Spleen (tissue), 11 donors: Measurements from ENCODE around the gene HSPB3. TPM values are rescaled to one million over a fixed set of nuclear protein-coding genes. Genes with fewer than 3 reads are reported as not detected.

Source experiments
- DNase-seq: peaks from one replicate; pipeline ENCODE4 v3.0.0-alpha.2; 2020
- H3K27ac ChIP-seq, 8 donors: fragments of 200-600 bp; sonication (generic) in 7 of 8; 1 replicate in 4 of 8; 2 replicates in 4 of 8; pipeline versions ENCODE4 v1.5.0 to v1.8.0; 2016 to 2021; ENCODE audit warnings: inconsistent platforms in 4 of 8, mild to moderate bottlenecking in 4 of 8, moderate library complexity in 1 of 8
- H3K27me3 ChIP-seq, 7 donors: fragments of 200-600 bp; sonication (generic) in 6 of 7; replicated peaks in 1 of 7; 1 replicate in 4 of 7; 2 replicates in 3 of 7; pipeline versions ENCODE4 v1.5.0 to v1.8.0; 2016 to 2021; ENCODE audit warnings: inconsistent platforms in 3 of 7, mild to moderate bottlenecking in 1 of 7
- H3K36me3 ChIP-seq, 6 donors: fragments of 200-600 bp; sonication (generic) in 5 of 6; 1 replicate in 4 of 6; 2 replicates in 2 of 6; pipeline versions ENCODE4 v1.5.0 to v1.8.0; 2016 to 2021; ENCODE audit warnings: inconsistent platforms in 2 of 6
- H3K4me1 ChIP-seq, 6 donors: fragments of 200-600 bp; sonication (generic) in 5 of 6; 1 replicate in 3 of 6; 2 replicates in 3 of 6; pipeline versions ENCODE4 v1.5.0 to v1.8.0; 2016 to 2021; ENCODE audit warnings: inconsistent platforms in 3 of 6
- H3K4me3 ChIP-seq, 8 donors: fragments of 200-600 bp; sonication (generic) in 7 of 8; 1 replicate in 4 of 8; 2 replicates in 4 of 8; pipeline versions ENCODE4 v1.5.0 to v1.8.0; 2016 to 2021; ENCODE audit warnings: inconsistent platforms in 4 of 8, mild to moderate bottlenecking in 4 of 8, moderate library complexity in 2 of 8
- H3K9me3 ChIP-seq, 8 donors: fragments of 200-600 bp; sonication (generic) in 7 of 8; 1 replicate in 4 of 8; 2 replicates in 4 of 8; pipeline versions ENCODE4 v1.5.0 to v1.8.0; 2016 to 2021; ENCODE audit warnings: inconsistent platforms in 4 of 8
- CTCF ChIP-seq, 11 experiments: fragments of 200-600 bp in 7 of 11; fragments of 450-650 bp in 4 of 11; sonication (generic) in 4 of 11; IDR thresholded peaks in 8 of 11; conservative IDR thresholded peaks in 3 of 11; 1 replicate in 7 of 11; 2 replicates in 4 of 11; pipeline versions ENCODE4 v1.4.0 to v1.8.0; 2016 to 2021; ENCODE audit warnings: antibody characterized with exemption in 11 of 11, inconsistent platforms in 4 of 11, mild to moderate bottlenecking in 1 of 11
- POLR2A ChIP-seq, 3 donors: fragments of 450-650 bp; IDR thresholded peaks; one replicate each; pipeline ENCODE4 v1.5.1; 2017; ENCODE audit warnings: antibody characterized with exemption in 3 of 3, mild to moderate bottlenecking in 1 of 3
- POLR2AphosphoS5 ChIP-seq, 3 donors: sonication (generic); formaldehyde crosslinking; IDR thresholded peaks; one replicate each; pipeline ENCODE4 v1.5.1; 2017; ENCODE audit warnings: antibody characterized with exemption in 3 of 3
- WGBS, 5 donors: extraction: QIAGEN DNeasy Blood & Tissue Kit in 3 of 5; methylation state at CpG; one replicate each; pipeline versions ENCODE4 v1.1.5 to v1.1.7; 2013 to 2018; 5-methylcytosine and 5-hydroxymethylcytosine counted together
- intact Hi-C: fragments of 100-400 bp; cut with DNase I; formaldehyde crosslinking; loops from one replicate; pipeline ENCODE4 v1.15.0; 2023; ENCODE audit warnings: low total_unique reads
- polyA plus RNA-seq, 3 donors: library from polyadenylated mRNA; stranded (reverse); fragments of 200-250 nt; gene quantifications; one replicate each; pipeline ENCODE4 v1.2.1, GENCODE V29; 2013
- total RNA-seq, 7 donors: library from RNA; depleted of rRNA in 3 of 7; stranded (reverse); fragments of >200 nt in 3 of 7; fragmentation: NEBNext Ultra II Directional in 4 of 7; extraction: Animal tissue kit (Norgen Biotek cat#: 25700) in 4 of 7; gene quantifications; one replicate each; pipeline versions ENCODE4 v1.1.0 to v1.2.1, GENCODE V29; 2016 to 2021
- donor health status: healthy with polysubstance abuse.
- donor health status: DM: no; HTN: no; CAD: no; lungs with moderate emphysema.
- donor health status: DM: no; HTN: no; CAD: no.
- donor health status: Bipolar disorder and iron deficiency.
- donor health status: healthy.
- donor health status: DM: no; HTN: no; CAD: no.
- donor health status: DM: yes; HTN: yes; CAD: no.

HSPB3 gene
- total and polyA plus RNA-seq, 10 donors: 0.45 to 0.67 (median 0.54) TPM; not detected in 6

GRCh38 chr5:54446379-54446732, 9.1 kb upstream of the HSPB3 start:
- Histone ChIP-seq H3K27ac (no peak overlapping the region), H3K36me3 (no peaks in the 10 kb centered on the region), H3K27me3 (no peaks in the 10 kb centered on the region), H3K4me1 (no peaks in the 10 kb centered on the region), H3K4me3 (no peak overlapping the region), H3K9me3 (no peaks in the 10 kb centered on the region)
- WGBS, 5 donors: 80 to 90% (median 90%) methylated on average over 3 of the region's 3 CpGs
- DNase-seq: no peak
- intact Hi-C loops: no loop called here
- TF ChIP-seq POLR2AphosphoS5 (IDR thresholded peaks at IDR 0.05) (no peak), CTCF (IDR thresholded peaks at IDR 0.05 in 8 of 11, conservative IDR thresholded peaks at IDR 0.05 in 3 of 11) (no peak), POLR2A (IDR thresholded peaks at IDR 0.05) (no peak)

DNA sequence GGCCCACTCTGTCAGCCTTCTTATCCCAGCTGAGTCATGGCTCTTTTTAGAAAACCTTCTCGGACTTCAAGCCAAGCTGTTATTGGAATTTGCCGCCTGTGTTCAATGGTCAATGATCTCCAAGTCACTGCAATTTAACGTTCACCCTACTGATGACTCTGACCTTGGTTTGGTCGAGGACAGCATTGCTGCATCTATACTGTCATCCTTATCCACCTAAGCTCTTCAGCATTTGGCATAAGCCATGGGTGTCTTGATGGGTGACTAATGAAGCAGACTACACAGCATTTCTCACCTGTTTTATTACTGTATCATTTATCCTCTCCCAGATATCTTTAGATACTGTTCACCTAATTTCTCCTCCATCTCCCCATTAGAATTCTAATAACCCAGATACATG, 5.6 kb upstream of the HSPB3 start:
- Histone ChIP-seq H3K27me3 (no peaks in the 10 kb centered on the region), H3K4me3 (no peak overlapping the region), H3K4me1 (no peaks in the 10 kb centered on the region), H3K27ac (no peak overlapping the region), H3K36me3 (no peaks in the 10 kb centered on the region), H3K9me3 (no peaks in the 10 kb centered on the region)
- WGBS, 5 donors: 70 to 92% (median 85%) methylated on average over 4 of the region's 4 CpGs
- DNase-seq: no peak
- TF ChIP-seq POLR2AphosphoS5 (IDR thresholded peaks at IDR 0.05) (no peak), CTCF (IDR thresholded peaks at IDR 0.05 in 8 of 11, conservative IDR thresholded peaks at IDR 0.05 in 3 of 11) (no peak), POLR2A (IDR thresholded peaks at IDR 0.05) (no peak)
- intact Hi-C loops: no loop called here

DNA sequence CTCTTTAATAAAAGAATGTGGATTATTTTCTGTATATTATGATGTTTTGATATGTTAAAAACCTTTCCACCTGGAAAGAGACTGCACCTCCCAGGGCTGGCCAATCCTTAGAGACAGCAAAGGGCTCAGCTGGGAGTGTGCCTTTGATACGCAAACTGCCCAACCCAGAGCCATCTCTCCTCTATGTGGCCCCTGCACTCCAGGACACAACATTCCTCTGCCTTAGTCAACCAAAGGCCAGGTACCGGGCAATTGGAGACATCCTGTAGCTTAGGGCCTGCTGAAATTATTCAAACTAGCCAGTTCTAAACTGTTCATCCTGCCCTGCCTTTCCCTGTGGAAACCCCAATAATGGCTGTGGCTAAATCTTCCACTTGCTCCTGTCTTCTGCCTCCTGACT, 5.0 kb upstream of the HSPB3 start:
- Histone ChIP-seq H3K27me3 (no peaks in the 10 kb centered on the region), H3K4me3 (no peak overlapping the region), H3K27ac (no peak overlapping the region), H3K36me3 (no peaks in the 10 kb centered on the region), H3K4me1 (no peaks in the 10 kb centered on the region), H3K9me3 (no peaks in the 10 kb centered on the region)
- intact Hi-C loops: no loop called here
- TF ChIP-seq POLR2A (IDR thresholded peaks at IDR 0.05) (no peak), CTCF (IDR thresholded peaks at IDR 0.05 in 8 of 11, conservative IDR thresholded peaks at IDR 0.05 in 3 of 11) (no peak), POLR2AphosphoS5 (IDR thresholded peaks at IDR 0.05) (no peak)
- WGBS, 5 donors: 89 to 100% (median 92%) methylated on average over 2 of the region's 2 CpGs
- DNase-seq: no peak

DNA sequence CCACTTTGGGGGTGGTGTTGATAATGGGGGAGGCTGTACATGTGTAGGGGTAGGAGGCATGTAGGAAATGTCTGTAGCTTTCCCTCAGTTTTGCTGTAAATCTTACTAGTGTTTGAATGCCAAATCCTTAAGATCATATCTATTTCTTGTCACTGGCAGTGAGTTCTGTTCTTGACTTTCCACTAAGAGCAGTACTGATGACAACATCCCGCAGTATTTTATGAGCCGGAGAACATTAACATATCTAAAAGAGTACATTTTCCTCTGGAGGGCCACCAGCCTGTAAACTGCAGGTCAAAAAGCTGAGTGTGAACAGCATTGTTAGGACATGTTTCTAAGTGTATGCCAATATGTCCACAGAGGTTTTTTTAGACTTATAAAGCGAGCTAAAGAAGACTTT, 2.5 kb upstream of the HSPB3 start:
- no peak overlapping the region for H3K27ac ChIP-seq
- intact Hi-C loops: no loop called here
- peaks cover 0 to 4% (median 0%) of the 10 kb centered on the region in 7 donors for H3K27me3 ChIP-seq
- TF ChIP-seq POLR2A (IDR thresholded peaks at IDR 0.05) (no peak), CTCF (IDR thresholded peaks at IDR 0.05 in 8 of 11, conservative IDR thresholded peaks at IDR 0.05 in 3 of 11) (no peak), POLR2AphosphoS5 (IDR thresholded peaks at IDR 0.05) (no peak)
- WGBS, 5 donors: 64 to 84% (median 65%) methylated on average over 3 of the region's 3 CpGs
- H3K36me3 ChIP-seq: no peaks in the 10 kb centered on the region
- H3K4me3 ChIP-seq: no peak overlapping the region
- peaks cover 0 to 13% (median 9%) of the 10 kb centered on the region in 6 donors for H3K4me1 ChIP-seq
- no peaks in the 10 kb centered on the region for H3K9me3 ChIP-seq
- no peak for DNase-seq
